ENCODE data around the gene ARL2. TPM values are rescaled to one million over a fixed set of nuclear protein-coding genes. Genes with fewer than 3 reads are reported as not detected.

Gene ARL2
- polyA plus RNA-seq (2013, experiment 1 of 2): 130 TPM
- polyA plus RNA-seq (2013, experiment 2 of 2): 132 TPM

DNA sequence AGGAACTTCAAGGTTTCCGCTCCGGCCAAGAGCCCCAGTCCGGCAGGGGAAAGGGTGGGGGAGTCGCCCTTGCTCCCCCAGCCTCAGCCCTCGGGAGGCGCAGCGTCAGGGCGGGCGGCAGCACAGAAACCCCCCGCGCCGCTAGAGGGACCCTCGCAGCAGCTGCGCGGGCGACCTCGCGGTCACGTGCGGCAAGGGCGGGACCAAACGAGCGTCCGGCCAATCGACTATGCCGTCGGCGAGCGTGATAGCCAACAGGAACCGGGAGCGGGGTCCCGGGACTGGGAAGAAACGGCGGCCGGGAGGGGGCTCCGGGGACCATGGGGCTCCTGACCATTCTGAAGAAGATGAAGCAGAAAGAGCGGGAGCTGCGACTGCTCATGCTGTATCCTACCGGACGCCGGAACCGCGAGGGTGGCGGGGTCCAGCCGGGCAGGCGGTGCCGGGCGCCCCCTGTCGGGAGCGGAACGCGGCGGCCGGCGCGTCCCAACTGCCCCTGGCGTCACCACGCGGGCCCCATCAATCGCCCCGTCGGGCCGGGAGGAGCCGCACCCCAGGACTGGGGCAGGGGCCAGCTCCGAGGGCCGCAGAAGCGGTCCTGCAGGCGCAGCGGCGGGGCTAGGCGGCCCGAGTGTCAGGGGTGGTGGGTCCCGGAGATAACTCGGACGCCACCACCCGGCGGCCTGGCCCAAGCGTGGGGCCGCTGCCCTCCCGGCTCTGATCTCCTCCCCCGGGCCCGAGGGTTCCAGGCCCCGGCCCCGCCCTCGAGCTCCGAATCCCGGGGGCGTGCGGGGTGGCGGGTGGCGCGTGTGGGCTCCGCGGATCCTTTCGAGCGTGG is at the start of gene ARL2:
ARL2 (plus strand) TSS at position 273 of the 838 bp plus-strand sequence; CDS start at position 321, 48 bp downstream.
- DNase-seq: peak; percentile 96
- WGBS (ENCODE audit: extremely low coverage, insufficient coverage, low lambda C conversion rate): no CpG with 5 or more reads among the region's 96 CpGs
- H3K4me3 ChIP-seq (ENCODE audit: low read length): peak within 1 kb of the TSS; percentile 69

GRCh38 chr11:64967375-64967774 is 46.6 kb upstream of the ARL2 start:
- Histone ChIP-seq H2BK15ac (replicated peaks; ENCODE audit: low read depth) (no peak overlapping the region), H3K4me3 (ENCODE audit: low read length) (no peak overlapping the region), H3K4ac (ENCODE audit: low read depth, low read length) (no peak overlapping the region), H2BK5ac (ENCODE audit: low read length) (no peak overlapping the region), H3K36me3 (ENCODE audit: control insufficient read depth, insufficient read depth, low read length) (no peaks in the 10 kb centered on the region), H3K4me2 (ENCODE audit: low read length) (no peak overlapping the region), H3K18ac (ENCODE audit: low read length) (no peak overlapping the region), H3K79me2 (ENCODE audit: control insufficient read depth, insufficient read depth, low read length) (no peaks in the 10 kb centered on the region), H3K27me3 (ENCODE audit: insufficient read depth, low read length, poor library complexity) (no peaks in the 10 kb centered on the region), H3K56ac (ENCODE audit: low read length) (no peak overlapping the region), H3K27ac (ENCODE audit: low read depth, low read length) (no peak overlapping the region), H3K79me1 (ENCODE audit: low read length) (no peaks in the 10 kb centered on the region), H3K23ac (ENCODE audit: low read length) (no peak overlapping the region), H2AK5ac (ENCODE audit: low read length) (no peak overlapping the region), H4K5ac (ENCODE audit: low read length) (no peak overlapping the region), H3K9ac (ENCODE audit: low read length) (no peak overlapping the region), H2BK120ac (ENCODE audit: low read depth, low read length) (no peak overlapping the region), H4K8ac (ENCODE audit: low read depth, low read length) (no peak overlapping the region), H3K4me1 (ENCODE audit: control insufficient read depth, low read depth, low read length) (no peaks in the 10 kb centered on the region)
- no CpG with 5 or more reads among the region's 3 CpGs for WGBS (ENCODE audit: extremely low coverage, insufficient coverage, low lambda C conversion rate)
- no peak for DNase-seq

More for the DNA sequence above, at the start of gene ARL2:
- Histone ChIP-seq H2AK5ac (ENCODE audit: low read length) (no peak within 1 kb of the TSS), H2BK15ac (replicated peaks; ENCODE audit: low read depth) (no peak within 1 kb of the TSS), H2BK120ac (ENCODE audit: low read depth, low read length) (no peak within 1 kb of the TSS), H4K5ac (ENCODE audit: low read length) (no peak within 1 kb of the TSS), H3K36me3 (ENCODE audit: control insufficient read depth, insufficient read depth, low read length) (peaks cover 3% of the 10 kb centered on the region), H3K4ac (ENCODE audit: low read depth, low read length) (peak within 1 kb of the TSS; percentile 82), H3K56ac (ENCODE audit: low read length) (peak within 1 kb of the TSS; percentile 97), H3K9ac (ENCODE audit: low read length) (peak within 1 kb of the TSS; percentile 90), H3K79me1 (ENCODE audit: low read length) (peaks cover 2% of the 10 kb centered on the region), H4K8ac (ENCODE audit: low read depth, low read length) (peak within 1 kb of the TSS; percentile 30), H3K23ac (ENCODE audit: low read length) (peak within 1 kb of the TSS; percentile 80), H3K4me1 (ENCODE audit: control insufficient read depth, low read depth, low read length) (peaks cover 2% of the 10 kb centered on the region), H3K27me3 (ENCODE audit: insufficient read depth, low read length, poor library complexity) (no peaks in the 10 kb centered on the region), H3K18ac (ENCODE audit: low read length) (peak within 1 kb of the TSS; percentile 94), H3K79me2 (ENCODE audit: control insufficient read depth, insufficient read depth, low read length) (no peaks in the 10 kb centered on the region), H3K27ac (ENCODE audit: low read depth, low read length) (peak within 1 kb of the TSS; percentile 96), H3K4me2 (ENCODE audit: low read length) (peak within 1 kb of the TSS; percentile 82), H2BK5ac (ENCODE audit: low read length) (peak within 1 kb of the TSS; percentile 20)

GRCh38 chr11:64969209-64969608 is 44.8 kb upstream of the ARL2 start:
- no peak overlapping the region for H2BK5ac ChIP-seq (ENCODE audit: low read length)
- H3K23ac ChIP-seq (ENCODE audit: low read length): no peak overlapping the region
- H3K56ac ChIP-seq (ENCODE audit: low read length): no peak overlapping the region
- no peak overlapping the region for H2AK5ac ChIP-seq (ENCODE audit: low read length)
- H3K4ac ChIP-seq (ENCODE audit: low read depth, low read length): no peak overlapping the region
- no peak overlapping the region for H2BK120ac ChIP-seq (ENCODE audit: low read depth, low read length)
- no peak overlapping the region for H4K5ac ChIP-seq (ENCODE audit: low read length)
- H3K9ac ChIP-seq (ENCODE audit: low read length): no peak overlapping the region
- H3K4me1 ChIP-seq (ENCODE audit: control insufficient read depth, low read depth, low read length): no peaks in the 10 kb centered on the region
- H2BK15ac ChIP-seq (replicated peaks; ENCODE audit: low read depth): no peak overlapping the region
- DNase-seq: no peak
- H3K36me3 ChIP-seq (ENCODE audit: control insufficient read depth, insufficient read depth, low read length): no peaks in the 10 kb centered on the region
- H3K27me3 ChIP-seq (ENCODE audit: insufficient read depth, low read length, poor library complexity): no peaks in the 10 kb centered on the region
- no peak overlapping the region for H3K27ac ChIP-seq (ENCODE audit: low read depth, low read length)
- no peaks in the 10 kb centered on the region for H3K79me2 ChIP-seq (ENCODE audit: control insufficient read depth, insufficient read depth, low read length)
- no peaks in the 10 kb centered on the region for H3K79me1 ChIP-seq (ENCODE audit: low read length)
- WGBS (ENCODE audit: extremely low coverage, insufficient coverage, low lambda C conversion rate): no CpG with 5 or more reads among the region's 5 CpGs
- H4K8ac ChIP-seq (ENCODE audit: low read depth, low read length): no peak overlapping the region
- no peak overlapping the region for H3K18ac ChIP-seq (ENCODE audit: low read length)
- H3K4me3 ChIP-seq (ENCODE audit: low read length): no peak overlapping the region
- no peak overlapping the region for H3K4me2 ChIP-seq (ENCODE audit: low read length)

DNA sequence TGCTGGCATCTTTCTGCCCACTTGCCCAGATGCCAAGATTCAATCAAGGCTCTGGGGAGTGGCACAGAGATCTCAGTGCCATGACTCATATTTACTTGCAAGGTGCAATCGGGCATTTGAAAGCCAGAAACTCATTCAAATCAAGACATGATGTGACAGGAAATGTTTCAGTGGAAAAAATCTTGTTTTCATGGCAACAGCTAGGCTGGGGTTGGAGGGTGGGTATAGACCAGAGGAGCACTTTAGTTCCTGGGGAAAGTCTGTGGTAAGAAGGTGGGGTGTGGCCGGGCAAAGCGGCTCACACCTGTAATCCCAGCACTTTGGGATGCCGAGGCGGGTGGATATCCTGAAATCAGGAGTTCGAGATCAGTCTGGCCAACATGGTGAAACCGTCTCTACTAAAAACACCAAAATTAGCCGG is 43.2 kb upstream of the ARL2 start:
- no peaks in the 10 kb centered on the region for H3K79me1 ChIP-seq (ENCODE audit: low read length)
- WGBS (ENCODE audit: extremely low coverage, insufficient coverage, low lambda C conversion rate): no CpG with 5 or more reads among the region's 8 CpGs
- no peak for DNase-seq

GRCh38 chr11:64971421-64972233 is 42.3 kb upstream of the ARL2 start, which contains the start of gene MAJIN:
TSS of gene MAJIN (minus strand) at chr11:64972108. CDS start at chr11:64959405, 12,703 bp downstream.
- no peaks in the 10 kb centered on the region for H3K27me3 ChIP-seq (ENCODE audit: insufficient read depth, low read length, poor library complexity)
- H4K5ac ChIP-seq (ENCODE audit: low read length): no peak within 1 kb of the TSS
- no peak within 1 kb of the TSS for H4K8ac ChIP-seq (ENCODE audit: low read depth, low read length)
- H2AK5ac ChIP-seq (ENCODE audit: low read length): no peak within 1 kb of the TSS
- H3K4ac ChIP-seq (ENCODE audit: low read depth, low read length): no peak within 1 kb of the TSS
- no peak within 1 kb of the TSS for H3K9ac ChIP-seq (ENCODE audit: low read length)
- no peaks in the 10 kb centered on the region for H3K79me1 ChIP-seq (ENCODE audit: low read length)
- H3K4me1 ChIP-seq (ENCODE audit: control insufficient read depth, low read depth, low read length): no peaks in the 10 kb centered on the region
- no peak within 1 kb of the TSS for H3K4me3 ChIP-seq (ENCODE audit: low read length)
- no peak within 1 kb of the TSS for H3K27ac ChIP-seq (ENCODE audit: low read depth, low read length)
- no peaks in the 10 kb centered on the region for H3K36me3 ChIP-seq (ENCODE audit: control insufficient read depth, insufficient read depth, low read length)
- H3K23ac ChIP-seq (ENCODE audit: low read length): no peak within 1 kb of the TSS
- H2BK120ac ChIP-seq (ENCODE audit: low read depth, low read length): no peak within 1 kb of the TSS
- no peak within 1 kb of the TSS for H2BK15ac ChIP-seq (replicated peaks; ENCODE audit: low read depth)
- no peak within 1 kb of the TSS for H3K18ac ChIP-seq (ENCODE audit: low read length)
- H2BK5ac ChIP-seq (ENCODE audit: low read length): no peak within 1 kb of the TSS
- no CpG with 5 or more reads among the region's 69 CpGs for WGBS (ENCODE audit: extremely low coverage, insufficient coverage, low lambda C conversion rate)
- no peak within 1 kb of the TSS for H3K56ac ChIP-seq (ENCODE audit: low read length)
- H3K79me2 ChIP-seq (ENCODE audit: control insufficient read depth, insufficient read depth, low read length): no peaks in the 10 kb centered on the region
- no peak within 1 kb of the TSS for H3K4me2 ChIP-seq (ENCODE audit: low read length)
- peak; percentile 87 for DNase-seq

More for the DNA sequence above, 43.2 kb upstream of the ARL2 start:
- no peak overlapping the region for H2AK5ac ChIP-seq (ENCODE audit: low read length)
- H3K23ac ChIP-seq (ENCODE audit: low read length): no peak overlapping the region
- no peak overlapping the region for H3K4me3 ChIP-seq (ENCODE audit: low read length)
- H3K56ac ChIP-seq (ENCODE audit: low read length): no peak overlapping the region
- no peak overlapping the region for H4K5ac ChIP-seq (ENCODE audit: low read length)
- no peak overlapping the region for H2BK15ac ChIP-seq (replicated peaks; ENCODE audit: low read depth)
- no peak overlapping the region for H3K18ac ChIP-seq (ENCODE audit: low read length)
- no peaks in the 10 kb centered on the region for H3K27me3 ChIP-seq (ENCODE audit: insufficient read depth, low read length, poor library complexity)
- no peak overlapping the region for H4K8ac ChIP-seq (ENCODE audit: low read depth, low read length)
- H3K4ac ChIP-seq (ENCODE audit: low read depth, low read length): no peak overlapping the region
- H3K79me2 ChIP-seq (ENCODE audit: control insufficient read depth, insufficient read depth, low read length): no peaks in the 10 kb centered on the region
- H3K9ac ChIP-seq (ENCODE audit: low read length): no peak overlapping the region
- no peak overlapping the region for H3K27ac ChIP-seq (ENCODE audit: low read depth, low read length)
- no peaks in the 10 kb centered on the region for H3K36me3 ChIP-seq (ENCODE audit: control insufficient read depth, insufficient read depth, low read length)
- H2BK5ac ChIP-seq (ENCODE audit: low read length): no peak overlapping the region
- no peaks in the 10 kb centered on the region for H3K4me1 ChIP-seq (ENCODE audit: control insufficient read depth, low read depth, low read length)
- H3K4me2 ChIP-seq (ENCODE audit: low read length): no peak overlapping the region
- no peak overlapping the region for H2BK120ac ChIP-seq (ENCODE audit: low read depth, low read length)

All from mesendoderm (in vitro differentiated cells).